Stimulated activated CD8-positive, alpha-beta memory T cell treated with anti-CD3 and anti-CD28 coated beads, Interleukin-7, amount 100 ng/mL, for 4 hours (primary cell): ENCODE results near the gene PRKCSH.
"Not testable (repeated sequence)": the region's sequence is repeated elsewhere in the genome, so short reads cannot be mapped to it uniquely, and the experiment has no call there.

Experiments used
- DNase-seq, 2 donors: peaks; one replicate each; pipeline ENCODE4 v3.0.0-alpha.2; 2020; ENCODE audit warnings: low read depth in 2 of 2

PRKCSH gene

GRCh38 chr19:11418549-11419506 is 16.6 kb upstream of the PRKCSH start, which contains the start of gene RGL3:
TSS of gene RGL3 (minus strand) at chr19:11419314. CDS start at chr19:11419278, 36 bp downstream.
- no peak for DNase-seq

GRCh38 chr19:11420429-11421370 is 14.7 kb upstream of the PRKCSH start:
- no peak for DNase-seq

GRCh38 chr19:11421371-11422098 is 13.9 kb upstream of the PRKCSH start:
- peak in 1 of 2 donors; percentile 20 for DNase-seq

- DNase-seq: peak; percentile 35 to 46
Measured at GRCh38 chr19:11422163-11423065, 13.0 kb upstream of the PRKCSH start.

- DNase-seq: no peak
Measured at GRCh38 chr19:11423164-11423790, 12.2 kb upstream of the PRKCSH start.

- DNase-seq: no peak
Measured at GRCh38 chr19:11423791-11424181, 11.6 kb upstream of the PRKCSH start.

- no peak for DNase-seq
Measured at GRCh38 chr19:11425719-11426457, 9.5 kb upstream of the PRKCSH start.

- DNase-seq: no peak
Measured at GRCh38 chr19:11426656-11427055, 8.8 kb upstream of the PRKCSH start.

- DNase-seq: not testable (repeated sequence)
Measured at GRCh38 chr19:11433526-11433925, 1.9 kb upstream of the PRKCSH start.

GRCh38 chr19:11434703-11435056 is 755 bp upstream of the PRKCSH start:
- no peak for DNase-seq

- DNase-seq: no peak
Measured at GRCh38 chr19:11435833-11436313, 438 bp downstream of the PRKCSH start.

GRCh38 chr19:11437955-11438354 is 2.5 kb downstream of the PRKCSH start:
- no peak for DNase-seq

GRCh38 chr19:11444059-11444458 is 8.6 kb downstream of the PRKCSH start:
- no peak for DNase-seq

- DNase-seq: no peak
Measured at GRCh38 chr19:11445141-11445540, 9.7 kb downstream of the PRKCSH start.

GRCh38 chr19:11446271-11446651 is 10.8 kb downstream of the PRKCSH start:
- no peak for DNase-seq

- peak in 1 of 2 donors; percentile 12 for DNase-seq
Measured at GRCh38 chr19:11446652-11447301, 11.3 kb downstream of the PRKCSH start.

- DNase-seq: no peak
Measured at GRCh38 chr19:11447347-11448262, 12.2 kb downstream of the PRKCSH start.

GRCh38 chr19:11448410-11448809 is 13.0 kb downstream of the PRKCSH start:
- DNase-seq: no peak
